Measurements from ENCODE around the gene TRIML1. TPM values are rescaled to one million over a fixed set of nuclear protein-coding genes. Genes with fewer than 3 reads are reported as not detected.

Gene TRIML1
- total and polyA plus RNA-seq, 10 of the 15 experiments (the other 5 are each of a cell fraction or from before 2014, with no cell fraction given) = not detected

DNA sequence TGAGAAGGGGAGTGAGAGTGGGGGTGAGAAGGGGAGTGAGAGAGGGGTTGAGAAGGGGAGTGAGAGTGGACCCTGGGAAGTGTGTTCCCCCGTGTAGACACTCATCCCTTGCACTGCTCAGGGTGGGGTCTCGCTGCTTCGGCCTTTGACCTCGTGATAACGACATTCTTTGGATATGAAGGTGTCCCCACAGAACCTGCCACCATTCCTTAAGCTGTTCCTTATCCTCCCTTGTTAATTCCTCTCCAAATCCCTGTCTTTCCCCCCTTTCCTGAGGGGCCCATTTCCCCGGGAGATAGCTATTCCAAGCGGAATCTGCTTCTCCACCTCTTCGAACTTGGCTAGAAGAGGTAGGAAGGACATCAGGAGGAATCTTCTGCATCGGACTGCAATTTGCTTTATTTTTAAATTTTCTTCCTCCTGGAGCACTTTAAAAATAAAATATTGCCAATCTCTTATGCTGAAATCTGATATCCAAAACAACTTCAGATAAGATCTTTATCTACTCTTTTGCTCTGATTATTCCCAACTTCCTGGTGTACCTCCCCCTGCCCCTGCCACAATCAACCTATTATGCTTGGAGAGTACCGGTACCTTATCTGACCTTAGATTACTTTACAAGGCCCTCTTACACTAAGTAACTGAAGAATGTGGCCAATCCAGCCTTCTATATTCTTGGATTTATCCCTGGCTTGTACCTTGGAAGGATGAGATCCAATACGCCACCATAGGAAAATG is 15.6 kb downstream of the TRIML1 start:
- BruUV-seq (replicated peaks) = no TSS peak
- ChIA-PET POLR2A (no interaction called here), RAD21 (ENCODE audit: unreplicated experiment) (no interaction called here), SMC1A (ENCODE audit: uncharacterized antibody, unreplicated experiment) (no interaction called here), CTCF (no interaction called here)
- H2AFZ ChIP-seq (ENCODE audit: control insufficient read depth, low read depth, low read length) = no peak overlapping the region
- no peak for FAIRE-seq
- DNase-seq (ENCODE audit: low read depth, low spot score) = no peak
- in situ Hi-C loops (cut with MboI) = no loop called here
- no peak overlapping the region for H3K27ac ChIP-seq (ENCODE audit: control insufficient read depth, insufficient read depth)
- no peaks in the 10 kb centered on the region for H3K79me2 ChIP-seq (ENCODE audit: control insufficient read depth, insufficient read depth, low read length)
- H3K4me1 ChIP-seq (ENCODE audit: control insufficient read depth, insufficient read depth, low read length) = no peaks in the 10 kb centered on the region
- no peaks in the 10 kb centered on the region; the same call in 2 of the 3 replicates for H3K9me3 ChIP-seq (replicated peaks; ENCODE audit: control insufficient read depth, insufficient read depth, low read length)
- no peaks in the 10 kb centered on the region for H3K36me3 ChIP-seq (ENCODE audit: control insufficient read depth in 2 of 2, insufficient read depth in 2 of 2, low read length in 1 of 2)
- intact Hi-C loops (cut with micrococcal nuclease; ENCODE audit: unreplicated experiment) = no loop called here
- H3K4me2 ChIP-seq (ENCODE audit: control insufficient read depth, insufficient read depth) = no peak overlapping the region
- no peak overlapping the region for H3K9ac ChIP-seq (ENCODE audit: control insufficient read depth, insufficient read depth, low read length)
- H3K27me3 ChIP-seq (replicated peaks in 1 of 2; ENCODE audit: control insufficient read depth in 2 of 2, insufficient read depth in 2 of 2, low read length in 1 of 2) = no peaks in the 10 kb centered on the region
- WGBS (ENCODE audit: insufficient coverage, insufficient replicate concordance, low lambda C conversion rate, missing lambda C conversion rate) = 71% methylated on average over 9 of the region's 11 CpGs
- ATAC-seq = no peak
- no peaks in the 10 kb centered on the region for H4K20me1 ChIP-seq (ENCODE audit: control insufficient read depth, insufficient read depth)
- no peak overlapping the region for H3K4me3 ChIP-seq
- TF ChIP-seq SMAD1 (IDR thresholded peaks at IDR 0.05; ENCODE audit: low read depth, partially characterized antibody) = no peak
- TF ChIP-seq JUNB (IDR thresholded peaks at IDR 0.05) = no peak
- TF ChIP-seq POLR2A (IDR thresholded peaks at IDR 0.05; ENCODE audit: low read depth, low read length) = no peak
- TF ChIP-seq SREBF2 (IDR thresholded peaks at IDR 0.05; ENCODE audit: low read length) = no peak
- no peak for TF ChIP-seq ZNF217 (IDR thresholded peaks at IDR 0.05)
- TF ChIP-seq, protein P1, sequence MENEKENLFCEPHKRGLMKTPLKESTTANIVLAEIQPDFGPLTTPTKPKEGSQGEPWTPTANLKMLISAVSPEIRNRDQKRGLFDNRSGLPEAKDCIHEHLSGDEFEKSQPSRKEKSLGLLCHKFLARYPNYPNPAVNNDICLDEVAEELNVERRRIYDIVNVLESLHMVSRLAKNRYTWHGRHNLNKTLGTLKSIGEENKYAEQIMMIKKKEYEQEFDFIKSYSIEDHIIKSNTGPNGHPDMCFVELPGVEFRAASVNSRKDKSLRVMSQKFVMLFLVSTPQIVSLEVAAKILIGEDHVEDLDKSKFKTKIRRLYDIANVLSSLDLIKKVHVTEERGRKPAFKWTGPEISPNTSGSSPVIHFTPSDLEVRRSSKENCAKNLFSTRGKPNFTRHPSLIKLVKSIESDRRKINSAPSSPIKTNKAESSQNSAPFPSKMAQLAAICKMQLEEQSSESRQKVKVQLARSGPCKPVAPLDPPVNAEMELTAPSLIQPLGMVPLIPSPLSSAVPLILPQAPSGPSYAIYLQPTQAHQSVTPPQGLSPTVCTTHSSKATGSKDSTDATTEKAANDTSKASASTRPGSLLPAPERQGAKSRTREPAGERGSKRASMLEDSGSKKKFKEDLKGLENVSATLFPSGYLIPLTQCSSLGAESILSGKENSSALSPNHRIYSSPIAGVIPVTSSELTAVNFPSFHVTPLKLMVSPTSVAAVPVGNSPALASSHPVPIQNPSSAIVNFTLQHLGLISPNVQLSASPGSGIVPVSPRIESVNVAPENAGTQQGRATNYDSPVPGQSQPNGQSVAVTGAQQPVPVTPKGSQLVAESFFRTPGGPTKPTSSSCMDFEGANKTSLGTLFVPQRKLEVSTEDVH (IDR thresholded peaks at IDR 0.05; ENCODE audit: low read depth, partially characterized antibody) = no peak
- TF ChIP-seq ATF7 (IDR thresholded peaks at IDR 0.05; ENCODE audit: low read depth) = no peak
- TF ChIP-seq IRF4 (IDR thresholded peaks at IDR 0.05; ENCODE audit: low read depth, low read length) = no peak
- TF ChIP-seq, protein P2, sequence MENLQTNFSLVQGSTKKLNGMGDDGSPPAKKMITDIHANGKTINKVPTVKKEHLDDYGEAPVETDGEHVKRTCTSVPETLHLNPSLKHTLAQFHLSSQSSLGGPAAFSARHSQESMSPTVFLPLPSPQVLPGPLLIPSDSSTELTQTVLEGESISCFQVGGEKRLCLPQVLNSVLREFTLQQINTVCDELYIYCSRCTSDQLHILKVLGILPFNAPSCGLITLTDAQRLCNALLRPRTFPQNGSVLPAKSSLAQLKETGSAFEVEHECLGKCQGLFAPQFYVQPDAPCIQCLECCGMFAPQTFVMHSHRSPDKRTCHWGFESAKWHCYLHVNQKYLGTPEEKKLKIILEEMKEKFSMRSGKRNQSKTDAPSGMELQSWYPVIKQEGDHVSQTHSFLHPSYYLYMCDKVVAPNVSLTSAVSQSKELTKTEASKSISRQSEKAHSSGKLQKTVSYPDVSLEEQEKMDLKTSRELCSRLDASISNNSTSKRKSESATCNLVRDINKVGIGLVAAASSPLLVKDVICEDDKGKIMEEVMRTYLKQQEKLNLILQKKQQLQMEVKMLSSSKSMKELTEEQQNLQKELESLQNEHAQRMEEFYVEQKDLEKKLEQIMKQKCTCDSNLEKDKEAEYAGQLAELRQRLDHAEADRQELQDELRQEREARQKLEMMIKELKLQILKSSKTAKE (IDR thresholded peaks at IDR 0.05; ENCODE audit: low read depth, poor library complexity, severe bottlenecking) = no peak
- TF ChIP-seq MYC (IDR thresholded peaks at IDR 0.05; ENCODE audit: insufficient read depth, insufficient read length, insufficient replicate concordance, low read length, severe bottlenecking) = no peak
- TF ChIP-seq NBN (IDR thresholded peaks at IDR 0.05) = no peak
- TF ChIP-seq FOXM1 (IDR thresholded peaks at IDR 0.05; ENCODE audit: low read depth, low read length) = no peak
- no peak for TF ChIP-seq CHD2 (IDR thresholded peaks at IDR 0.05; ENCODE audit: borderline replicate concordance, low read depth, low read length)
- TF ChIP-seq RAD21 (IDR thresholded peaks at IDR 0.05; ENCODE audit: insufficient read depth, low read depth, low read length) = no peak
- TF ChIP-seq, protein P3, sequence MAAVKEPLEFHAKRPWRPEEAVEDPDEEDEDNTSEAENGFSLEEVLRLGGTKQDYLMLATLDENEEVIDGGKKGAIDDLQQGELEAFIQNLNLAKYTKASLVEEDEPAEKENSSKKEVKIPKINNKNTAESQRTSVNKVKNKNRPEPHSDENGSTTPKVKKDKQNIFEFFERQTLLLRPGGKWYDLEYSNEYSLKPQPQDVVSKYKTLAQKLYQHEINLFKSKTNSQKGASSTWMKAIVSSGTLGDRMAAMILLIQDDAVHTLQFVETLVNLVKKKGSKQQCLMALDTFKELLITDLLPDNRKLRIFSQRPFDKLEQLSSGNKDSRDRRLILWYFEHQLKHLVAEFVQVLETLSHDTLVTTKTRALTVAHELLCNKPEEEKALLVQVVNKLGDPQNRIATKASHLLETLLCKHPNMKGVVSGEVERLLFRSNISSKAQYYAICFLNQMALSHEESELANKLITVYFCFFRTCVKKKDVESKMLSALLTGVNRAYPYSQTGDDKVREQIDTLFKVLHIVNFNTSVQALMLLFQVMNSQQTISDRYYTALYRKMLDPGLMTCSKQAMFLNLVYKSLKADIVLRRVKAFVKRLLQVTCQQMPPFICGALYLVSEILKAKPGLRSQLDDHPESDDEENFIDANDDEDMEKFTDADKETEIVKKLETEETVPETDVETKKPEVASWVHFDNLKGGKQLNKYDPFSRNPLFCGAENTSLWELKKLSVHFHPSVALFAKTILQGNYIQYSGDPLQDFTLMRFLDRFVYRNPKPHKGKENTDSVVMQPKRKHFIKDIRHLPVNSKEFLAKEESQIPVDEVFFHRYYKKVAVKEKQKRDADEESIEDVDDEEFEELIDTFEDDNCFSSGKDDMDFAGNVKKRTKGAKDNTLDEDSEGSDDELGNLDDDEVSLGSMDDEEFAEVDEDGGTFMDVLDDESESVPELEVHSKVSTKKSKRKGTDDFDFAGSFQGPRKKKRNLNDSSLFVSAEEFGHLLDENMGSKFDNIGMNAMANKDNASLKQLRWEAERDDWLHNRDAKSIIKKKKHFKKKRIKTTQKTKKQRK (IDR thresholded peaks at IDR 0.05; ENCODE audit: low read depth, low read length) = no peak
- TF ChIP-seq WRNIP1 (IDR thresholded peaks at IDR 0.05; ENCODE audit: borderline replicate concordance, low read depth, low read length) = no peak
- TF ChIP-seq BCL11A (IDR thresholded peaks at IDR 0.05; ENCODE audit: low read depth, low read length) = no peak

Data from GM12878 (cell line).